Subcutaneous adipose tissue (tissue), 4 donors: ENCODE results near the gene RAB26. TPM values are rescaled to one million over a fixed set of nuclear protein-coding genes. Genes with fewer than 3 reads are reported as not detected.

ENCODE experiments used
- total RNA-seq, 4 donors: library from RNA; depleted of rRNA; stranded (reverse); fragments of >200 nt; gene quantifications; one replicate each; pipeline ENCODE4 v1.1.0, GENCODE V29; 2016
- TF ChIP-seq, protein P1 (sequence below): fragments of 450-650 bp; IDR thresholded peaks from one replicate; pipeline ENCODE4 v1.5.1; 2016; ENCODE audit warnings: low read depth, mild to moderate bottlenecking, control low read depth, antibody characterized with exemption, moderate library complexity

The RAB26 gene
- total RNA-seq, 4 donors from 2014 or later, result 3.0 TPM; not detected in 3

- TF ChIP-seq, protein P1, sequence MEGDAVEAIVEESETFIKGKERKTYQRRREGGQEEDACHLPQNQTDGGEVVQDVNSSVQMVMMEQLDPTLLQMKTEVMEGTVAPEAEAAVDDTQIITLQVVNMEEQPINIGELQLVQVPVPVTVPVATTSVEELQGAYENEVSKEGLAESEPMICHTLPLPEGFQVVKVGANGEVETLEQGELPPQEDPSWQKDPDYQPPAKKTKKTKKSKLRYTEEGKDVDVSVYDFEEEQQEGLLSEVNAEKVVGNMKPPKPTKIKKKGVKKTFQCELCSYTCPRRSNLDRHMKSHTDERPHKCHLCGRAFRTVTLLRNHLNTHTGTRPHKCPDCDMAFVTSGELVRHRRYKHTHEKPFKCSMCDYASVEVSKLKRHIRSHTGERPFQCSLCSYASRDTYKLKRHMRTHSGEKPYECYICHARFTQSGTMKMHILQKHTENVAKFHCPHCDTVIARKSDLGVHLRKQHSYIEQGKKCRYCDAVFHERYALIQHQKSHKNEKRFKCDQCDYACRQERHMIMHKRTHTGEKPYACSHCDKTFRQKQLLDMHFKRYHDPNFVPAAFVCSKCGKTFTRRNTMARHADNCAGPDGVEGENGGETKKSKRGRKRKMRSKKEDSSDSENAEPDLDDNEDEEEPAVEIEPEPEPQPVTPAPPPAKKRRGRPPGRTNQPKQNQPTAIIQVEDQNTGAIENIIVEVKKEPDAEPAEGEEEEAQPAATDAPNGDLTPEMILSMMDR, result no peak
These were observed 45.9 kb downstream of the RAB26 start for GRCh38 chr16:2194166-2194834.

DNA sequence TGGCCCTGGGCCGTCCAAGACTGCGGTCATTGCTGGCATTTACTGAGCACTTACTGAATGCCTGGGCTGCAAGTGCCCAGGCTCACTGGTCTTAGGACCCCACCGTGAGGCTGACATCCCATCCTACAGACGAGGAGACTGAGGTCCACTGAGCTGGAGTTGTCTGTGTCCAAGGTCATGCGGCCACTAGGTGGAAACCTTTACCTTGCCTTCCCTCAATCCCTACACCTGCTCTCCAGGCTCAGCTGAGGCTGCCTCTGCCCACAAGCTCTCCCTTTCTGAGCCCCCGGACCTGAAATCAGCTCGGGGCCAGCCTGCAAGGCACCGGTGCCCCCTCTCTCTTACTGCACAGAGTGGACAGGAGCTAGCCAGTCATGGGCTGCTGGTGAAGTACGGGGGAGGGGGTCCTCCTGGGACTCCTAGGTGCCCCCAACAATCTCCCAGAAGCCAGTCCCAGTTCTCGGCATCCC is 46.5 kb downstream of the RAB26 start:
- TF ChIP-seq, protein P1, result no peak

GRCh38 chr16:2195322-2196161 is 47.1 kb downstream of the RAB26 start:
- TF ChIP-seq, protein P1, result no peak

DNA sequence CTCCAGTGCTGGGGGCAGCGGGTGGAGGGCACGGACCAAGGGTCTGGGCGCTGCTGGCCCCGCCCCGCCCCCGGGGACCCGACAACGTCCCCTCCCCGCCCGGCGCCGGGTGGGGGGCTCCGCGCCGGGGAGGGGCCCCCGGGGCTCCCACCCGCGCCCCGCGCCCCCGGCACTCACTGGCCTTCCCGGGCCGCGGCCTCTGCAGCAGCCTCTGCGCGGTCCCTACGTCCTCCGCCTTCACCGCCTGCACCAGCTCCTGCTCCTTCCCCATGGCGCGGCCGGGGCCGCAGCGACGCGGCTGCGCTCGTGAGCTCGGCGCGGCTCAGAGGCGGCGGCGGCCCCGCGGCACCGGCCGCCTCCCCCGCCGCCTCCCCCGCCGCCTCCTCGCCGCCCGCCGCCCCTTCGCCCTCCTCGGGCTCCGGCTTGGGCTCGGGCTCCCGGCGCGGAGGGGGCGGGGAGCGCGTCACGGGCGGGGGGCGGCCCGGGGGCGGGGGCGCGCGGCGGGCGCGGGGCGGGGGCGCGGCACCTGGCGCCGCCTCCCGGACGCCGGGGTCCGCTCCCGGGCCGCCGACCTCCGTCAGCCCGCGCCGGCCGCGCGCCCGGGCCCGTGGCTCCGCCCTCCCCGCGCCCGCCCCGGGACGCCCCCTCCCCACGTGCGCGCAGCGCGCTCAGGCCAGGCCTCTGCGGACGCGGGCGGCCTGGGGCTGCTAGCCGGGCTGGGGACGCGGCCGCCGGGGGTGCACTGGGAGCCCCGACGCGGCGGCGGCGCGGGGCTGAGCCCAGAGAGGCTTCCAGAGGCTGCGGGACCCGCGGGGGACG is 47.9 kb downstream of the RAB26 start, which contains the start of gene CASKIN1:
Gene CASKIN1, minus strand, starts transcription at position 444 of the 819 bp plus-strand sequence. Its CDS starts 173 bp downstream, at position 271.
- TF ChIP-seq, protein P1, result no peak

GRCh38 chr16:2196981-2197511 is 48.6 kb downstream of the RAB26 start:
- TF ChIP-seq, protein P1, result no peak

GRCh38 chr16:2197765-2198164 is 49.3 kb downstream of the RAB26 start:
- TF ChIP-seq, protein P1, result no peak
